ENCODE results near the gene EGFR.

The EGFR gene

GRCh38 chr7:55206235-55207029 is 187.6 kb downstream of the EGFR start:
- Histone ChIP-seq H3K27ac (ENCODE audit: low read depth, low read length) (no peak overlapping the region), H3K4me2 (ENCODE audit: low read length) (no peak overlapping the region), H3K9me2 (replicated peaks; ENCODE audit: control insufficient read depth, low read length) (no peaks in the 10 kb centered on the region), H3K4me3 (ENCODE audit: low read length) (no peak overlapping the region), H4K20me1 (ENCODE audit: control insufficient read depth, insufficient read depth, low read depth, low read length) (no peaks in the 10 kb centered on the region), H3F3A (ENCODE audit: control insufficient read depth, insufficient read depth) (no peaks in the 10 kb centered on the region; the same call in 1 of the 2 replicates), H3K4me1 (ENCODE audit: control insufficient read depth, low read length) (no peaks in the 10 kb centered on the region), H3K9me3 (ENCODE audit: control insufficient read depth, insufficient read depth, low read length) (peaks cover 12% of the 10 kb centered on the region; the same call in 1 of the 2 replicates), H3K79me2 (ENCODE audit: control insufficient read depth, low read length) (no peaks in the 10 kb centered on the region), H3K27me3 (ENCODE audit: control insufficient read depth, low read length) (no peaks in the 10 kb centered on the region), H3K36me3 (ENCODE audit: control insufficient read depth, low read length) (no peaks in the 10 kb centered on the region)
- TF ChIP-seq CTCF (IDR thresholded peaks at IDR 0.05; ENCODE audit: low read depth, low read length, poor library complexity, severe bottlenecking) (no peak), EZH2phosphoT487 (IDR thresholded peaks at IDR 0.05; ENCODE audit: borderline replicate concordance, low read length) (no peak)

GRCh38 chr7:55207436-55208125 is 188.8 kb downstream of the EGFR start:
- Histone ChIP-seq H3F3A (ENCODE audit: control insufficient read depth, insufficient read depth) (no peaks in the 10 kb centered on the region; the same call in 1 of the 2 replicates), H3K4me3 (ENCODE audit: low read length) (no peak overlapping the region), H3K4me1 (ENCODE audit: control insufficient read depth, low read length) (no peaks in the 10 kb centered on the region)

GRCh38 chr7:55209366-55209765 is 190.5 kb downstream of the EGFR start:
- Histone ChIP-seq H3K9me2 (replicated peaks; ENCODE audit: control insufficient read depth, low read length) (no peaks in the 10 kb centered on the region), H3K4me1 (ENCODE audit: control insufficient read depth, low read length) (no peaks in the 10 kb centered on the region), H3K27me3 (ENCODE audit: control insufficient read depth, low read length) (no peaks in the 10 kb centered on the region), H3K9me3 (ENCODE audit: control insufficient read depth, insufficient read depth, low read length) (peaks cover 4% of the 10 kb centered on the region; the same call in 1 of the 2 replicates), H3F3A (ENCODE audit: control insufficient read depth, insufficient read depth) (no peaks in the 10 kb centered on the region), H3K4me3 (ENCODE audit: low read length) (no peak overlapping the region), H4K20me1 (ENCODE audit: control insufficient read depth, insufficient read depth, low read depth, low read length) (no peaks in the 10 kb centered on the region), H3K79me2 (ENCODE audit: control insufficient read depth, low read length) (no peaks in the 10 kb centered on the region), H3K27ac (ENCODE audit: low read depth, low read length) (no peak overlapping the region), H3K4me2 (ENCODE audit: low read length) (no peak overlapping the region), H3K36me3 (ENCODE audit: control insufficient read depth, low read length) (no peaks in the 10 kb centered on the region)
- TF ChIP-seq CTCF (IDR thresholded peaks at IDR 0.05; ENCODE audit: low read depth, low read length, poor library complexity, severe bottlenecking) (no peak), EZH2phosphoT487 (IDR thresholded peaks at IDR 0.05; ENCODE audit: borderline replicate concordance, low read length) (no peak)

More at GRCh38 chr7:55207436-55208125, 188.8 kb downstream of the EGFR start:
- Histone ChIP-seq H3K79me2 (ENCODE audit: control insufficient read depth, low read length) (no peaks in the 10 kb centered on the region), H3K9me3 (ENCODE audit: control insufficient read depth, insufficient read depth, low read length) (peaks cover 12% of the 10 kb centered on the region; the same call in 1 of the 2 replicates), H3K27ac (ENCODE audit: low read depth, low read length) (no peak overlapping the region), H3K36me3 (ENCODE audit: control insufficient read depth, low read length) (no peaks in the 10 kb centered on the region), H4K20me1 (ENCODE audit: control insufficient read depth, insufficient read depth, low read depth, low read length) (no peaks in the 10 kb centered on the region), H3K4me2 (ENCODE audit: low read length) (no peak overlapping the region), H3K9me2 (replicated peaks; ENCODE audit: control insufficient read depth, low read length) (no peaks in the 10 kb centered on the region), H3K27me3 (ENCODE audit: control insufficient read depth, low read length) (no peaks in the 10 kb centered on the region)
- TF ChIP-seq CTCF (IDR thresholded peaks at IDR 0.05; ENCODE audit: low read depth, low read length, poor library complexity, severe bottlenecking) = no peak
- no peak for TF ChIP-seq EZH2phosphoT487 (IDR thresholded peaks at IDR 0.05; ENCODE audit: borderline replicate concordance, low read length)
